Lower lobe of right lung (tissue), 2 donors: ENCODE measurements around the gene MYH8. TPM values are rescaled to one million over a fixed set of nuclear protein-coding genes. Genes with fewer than 3 reads are reported as not detected.

Experiments used
- ATAC-seq, 2 donors: fragments of 200-7000 bp; cut with Tn5 transposase; one replicate each; pipeline ENCODE4 v1.9.1; 2020 to 2022; ENCODE audit warnings: mild to moderate bottlenecking in 2 of 2, moderate library complexity in 2 of 2
- DNase-seq: peaks from one replicate; pipeline ENCODE4 v3.0.0-alpha.2; 2020
- H3K27ac ChIP-seq: fragments of 200-600 bp; one replicate; pipeline ENCODE4 v1.8.0; 2022
- H3K27me3 ChIP-seq: fragments of 200-600 bp; one replicate; pipeline ENCODE4 v1.8.0; 2022; ENCODE audit warnings: low read depth
- H3K36me3 ChIP-seq: fragments of 200-600 bp; one replicate; pipeline ENCODE4 v1.8.0; 2022; ENCODE audit warnings: mild to moderate bottlenecking
- H3K4me1 ChIP-seq: fragments of 200-600 bp; one replicate; pipeline ENCODE4 v1.8.0; 2022
- H3K4me3 ChIP-seq: fragments of 200-600 bp; one replicate; pipeline ENCODE4 v1.8.0; 2022; ENCODE audit warnings: mild to moderate bottlenecking
- H3K9me3 ChIP-seq: fragments of 200-600 bp; one replicate; pipeline ENCODE4 v1.8.0; 2022
- intact Hi-C: fragments of 100-400 bp; cut with DNase I; formaldehyde crosslinking; loops from one replicate; pipeline ENCODE4 v1.11.0; 2022
- total RNA-seq: library from RNA; stranded (reverse); fragmentation: NEBNext Ultra II Directional; extraction: Animal tissue kit (Norgen Biotek cat#: 25700); gene quantifications from one replicate; pipeline ENCODE4 v1.2.1, GENCODE V29; 2021
- TF ChIP-seq, protein P1 (sequence below): fragments of 200-600 bp; IDR thresholded peaks from one replicate; pipeline ENCODE4 v1.8.0; 2022; ENCODE audit warnings: antibody characterized with exemption, mild to moderate bottlenecking
- donor health status: DM: no; HTN: yes; CAD: no; lungs with severe emphysema.

MYH8 gene
- total RNA-seq, 1 donor from 2014 or later: not detected

DNA sequence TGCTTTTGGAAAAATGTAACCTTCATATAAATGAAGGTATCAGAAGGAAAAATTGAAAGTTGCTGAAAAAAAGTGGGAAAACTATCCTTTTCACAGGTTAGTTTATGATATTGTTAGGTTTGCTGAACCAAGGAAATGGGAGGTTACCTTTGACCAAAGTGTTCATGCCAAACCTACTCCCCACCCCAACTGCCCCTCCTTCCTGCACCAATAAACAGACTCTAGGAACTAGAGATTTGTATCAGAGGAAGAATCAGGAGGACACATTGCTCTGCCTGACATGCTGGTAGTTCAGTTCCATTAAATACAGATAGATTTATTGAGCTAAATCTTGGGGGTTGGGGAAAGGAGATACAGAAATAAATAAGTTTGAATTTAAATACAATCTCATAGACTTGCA is 18.2 kb downstream of the MYH8 start:
- no peak for DNase-seq
- ATAC-seq: no peak
- intact Hi-C loops: no loop called here
- no peaks in the 10 kb centered on the region for H3K4me1 ChIP-seq
- H3K36me3 ChIP-seq: no peaks in the 10 kb centered on the region
- H3K4me3 ChIP-seq: no peak overlapping the region
- H3K27ac ChIP-seq: no peak overlapping the region
- no peaks in the 10 kb centered on the region for H3K9me3 ChIP-seq
- H3K27me3 ChIP-seq: no peaks in the 10 kb centered on the region
- TF ChIP-seq, protein P1, sequence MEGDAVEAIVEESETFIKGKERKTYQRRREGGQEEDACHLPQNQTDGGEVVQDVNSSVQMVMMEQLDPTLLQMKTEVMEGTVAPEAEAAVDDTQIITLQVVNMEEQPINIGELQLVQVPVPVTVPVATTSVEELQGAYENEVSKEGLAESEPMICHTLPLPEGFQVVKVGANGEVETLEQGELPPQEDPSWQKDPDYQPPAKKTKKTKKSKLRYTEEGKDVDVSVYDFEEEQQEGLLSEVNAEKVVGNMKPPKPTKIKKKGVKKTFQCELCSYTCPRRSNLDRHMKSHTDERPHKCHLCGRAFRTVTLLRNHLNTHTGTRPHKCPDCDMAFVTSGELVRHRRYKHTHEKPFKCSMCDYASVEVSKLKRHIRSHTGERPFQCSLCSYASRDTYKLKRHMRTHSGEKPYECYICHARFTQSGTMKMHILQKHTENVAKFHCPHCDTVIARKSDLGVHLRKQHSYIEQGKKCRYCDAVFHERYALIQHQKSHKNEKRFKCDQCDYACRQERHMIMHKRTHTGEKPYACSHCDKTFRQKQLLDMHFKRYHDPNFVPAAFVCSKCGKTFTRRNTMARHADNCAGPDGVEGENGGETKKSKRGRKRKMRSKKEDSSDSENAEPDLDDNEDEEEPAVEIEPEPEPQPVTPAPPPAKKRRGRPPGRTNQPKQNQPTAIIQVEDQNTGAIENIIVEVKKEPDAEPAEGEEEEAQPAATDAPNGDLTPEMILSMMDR: no peak

DNA sequence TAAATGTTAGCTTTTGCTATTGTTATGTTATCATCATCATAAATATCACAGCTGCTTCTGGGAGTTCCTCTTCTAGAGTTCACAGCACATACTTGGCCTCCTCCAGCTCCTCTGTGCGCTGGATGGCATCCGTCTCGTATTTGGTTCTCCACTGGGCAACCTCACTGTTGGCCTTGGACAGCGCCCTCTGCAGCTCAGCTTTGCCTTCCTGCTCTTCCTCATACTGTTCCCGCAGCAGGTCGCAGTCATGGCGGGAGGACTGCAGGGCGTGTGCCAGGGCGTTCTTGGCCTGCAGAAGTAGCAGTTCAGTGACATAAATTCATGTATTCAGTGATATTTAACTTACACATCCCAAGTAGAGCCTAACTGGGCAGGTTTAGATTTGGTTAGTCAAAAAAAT is 23.4 kb downstream of the MYH8 start:
- intact Hi-C loops: no loop called here

DNA sequence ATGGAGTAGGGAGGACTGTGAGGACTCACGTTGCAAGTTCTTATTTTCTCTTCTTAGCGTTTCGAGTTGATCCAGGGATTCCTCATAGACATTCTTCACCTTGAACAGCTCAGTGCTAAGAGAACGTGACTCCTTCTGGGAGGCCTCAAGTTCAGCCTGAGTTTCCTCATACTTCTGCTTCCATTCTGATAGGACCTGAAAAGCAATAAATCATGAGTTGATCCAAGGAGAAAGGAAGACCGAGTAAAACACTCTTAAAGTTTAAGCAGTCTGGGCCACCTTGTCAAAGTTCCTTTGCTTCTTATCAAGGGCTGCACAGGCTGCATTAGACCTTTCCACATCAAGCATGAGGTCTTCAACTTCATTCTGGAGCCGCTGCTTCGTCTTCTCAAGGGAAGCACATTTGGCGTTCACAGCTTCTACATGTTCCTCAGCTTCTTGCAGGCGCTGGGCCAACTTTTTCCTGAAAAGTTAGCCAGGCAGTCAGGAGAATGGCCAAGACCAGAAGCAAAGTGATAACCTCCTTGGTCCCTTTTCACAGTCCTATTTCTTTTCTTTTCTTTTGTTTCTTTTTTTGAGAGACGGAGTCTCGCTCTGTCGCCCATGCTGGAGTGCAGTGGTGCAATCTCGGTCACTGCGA is 25.1 kb downstream of the MYH8 start:
- ATAC-seq: no peak
- H3K4me3 ChIP-seq: no peak overlapping the region

More for the DNA sequence above, 23.4 kb downstream of the MYH8 start:
- no peak for ATAC-seq
- TF ChIP-seq, protein P1: no peak
- no peak overlapping the region for H3K27ac ChIP-seq
- H3K4me1 ChIP-seq: no peaks in the 10 kb centered on the region
- no peak overlapping the region for H3K4me3 ChIP-seq
- H3K9me3 ChIP-seq: no peaks in the 10 kb centered on the region
- no peaks in the 10 kb centered on the region for H3K36me3 ChIP-seq
- DNase-seq: no peak
- no peaks in the 10 kb centered on the region for H3K27me3 ChIP-seq

DNA sequence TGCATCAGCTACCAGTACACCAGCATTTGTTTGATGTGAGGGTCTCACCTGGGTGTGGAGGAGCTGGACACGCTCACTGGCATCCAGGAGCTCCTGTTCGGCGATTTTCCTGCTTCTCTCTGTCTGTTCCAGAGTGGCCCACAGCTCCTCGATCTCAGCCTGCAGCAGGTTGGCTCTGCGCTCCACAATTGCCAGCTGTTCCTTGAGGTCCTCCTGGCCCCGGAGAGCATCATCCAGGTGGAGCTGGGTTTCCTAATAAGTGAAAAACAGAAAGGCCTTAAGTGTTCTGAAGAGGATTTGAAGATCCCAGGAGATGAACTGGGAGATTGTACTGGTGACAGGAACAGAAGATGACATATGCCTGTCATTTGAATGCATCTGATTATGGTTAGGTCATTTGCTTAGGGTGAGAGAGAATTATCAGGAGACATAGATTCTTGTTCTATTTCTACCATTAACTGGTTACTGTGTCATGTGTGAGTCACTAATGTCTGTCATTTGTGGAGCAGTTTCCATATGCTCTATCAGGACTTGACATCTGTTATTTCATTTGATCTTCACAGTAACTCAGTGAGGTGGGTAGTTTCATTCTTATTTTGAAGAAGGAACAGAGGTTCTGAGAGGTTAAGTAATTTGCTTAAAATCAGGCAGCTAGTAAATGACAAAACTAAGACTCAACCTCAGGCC is 27.4 kb downstream of the MYH8 start:
- intact Hi-C loops: no loop called here

More for the DNA sequence above, 25.1 kb downstream of the MYH8 start:
- Histone ChIP-seq H3K4me1 (no peaks in the 10 kb centered on the region), H3K36me3 (no peaks in the 10 kb centered on the region), H3K9me3 (no peaks in the 10 kb centered on the region), H3K27me3 (no peaks in the 10 kb centered on the region), H3K27ac (no peak overlapping the region)
- intact Hi-C loops: no loop called here
- TF ChIP-seq, protein P1: no peak
- DNase-seq: no peak

DNA sequence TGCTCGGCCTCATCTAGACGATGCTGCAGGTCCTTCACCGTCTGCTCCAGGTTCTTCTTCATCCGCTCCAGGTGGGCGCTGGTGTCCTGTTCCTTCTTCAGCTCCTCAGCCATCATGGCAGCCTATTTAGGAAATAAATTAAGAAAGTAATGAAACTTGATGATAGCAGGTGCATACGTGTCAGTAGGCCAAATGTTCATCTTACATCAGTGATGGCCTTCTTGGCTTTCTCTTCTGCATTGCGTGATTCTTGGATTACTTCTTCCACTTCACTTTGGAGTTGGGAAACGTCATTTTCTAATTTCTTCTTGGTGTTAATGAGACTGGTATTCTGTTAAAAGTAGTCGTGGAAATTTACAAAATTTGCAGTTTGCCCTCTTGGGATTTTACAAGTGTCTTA is 28.9 kb downstream of the MYH8 start:
- no peak for DNase-seq
- H3K4me1 ChIP-seq: no peaks in the 10 kb centered on the region
- H3K36me3 ChIP-seq: no peaks in the 10 kb centered on the region
- intact Hi-C loops: no loop called here
- H3K27ac ChIP-seq: no peak overlapping the region
- H3K4me3 ChIP-seq: no peak overlapping the region
- peaks cover 10% of the 10 kb centered on the region for H3K27me3 ChIP-seq
- no peaks in the 10 kb centered on the region for H3K9me3 ChIP-seq
- TF ChIP-seq, protein P1: no peak
- no peak for ATAC-seq

More for the DNA sequence above, 27.4 kb downstream of the MYH8 start:
- no peaks in the 10 kb centered on the region for H3K36me3 ChIP-seq
- H3K27ac ChIP-seq: no peak overlapping the region
- TF ChIP-seq, protein P1: no peak
- no peak for DNase-seq
- no peaks in the 10 kb centered on the region for H3K9me3 ChIP-seq
- ATAC-seq: no peak
- peaks cover 10% of the 10 kb centered on the region for H3K27me3 ChIP-seq
- H3K4me3 ChIP-seq: no peak overlapping the region
- H3K4me1 ChIP-seq: no peaks in the 10 kb centered on the region
